Measurements from ENCODE around the gene ZCCHC4. TPM values are rescaled to one million over a fixed set of nuclear protein-coding genes. Genes with fewer than 3 reads are reported as not detected.

Gene ZCCHC4
- total RNA-seq, 2 donors from 2014 or later, result 8.1 to 14.1 TPM

GRCh38 chr4:25302626-25303025, 9.9 kb upstream of the ZCCHC4 start:
- Histone ChIP-seq H3K27ac (no peak overlapping the region), H3K27me3 (replicated peaks; ENCODE audit: insufficient read depth) (no peaks in the 10 kb centered on the region), H3K4me3 (no peak overlapping the region), H3K9me3 (no peaks in the 10 kb centered on the region), H3K36me3 (no peaks in the 10 kb centered on the region), H3K4me1 (ENCODE audit: control insufficient read depth in 1 of 2, low read depth in 2 of 2) (no peaks in the 10 kb centered on the region)
- DNase-seq (ENCODE audit: low spot score) (no peak), ATAC-seq (ENCODE audit: insufficient number of reproducible peaks, low FRiP score, low read depth) (no peak)
- TF ChIP-seq CTCF (IDR thresholded peaks at IDR 0.05), result no peak

- TF ChIP-seq CTCF (IDR thresholded peaks at IDR 0.05), result no peak
- Histone ChIP-seq H3K4me1 (ENCODE audit: control insufficient read depth in 1 of 2, low read depth in 2 of 2) (no peaks in the 10 kb centered on the region), H3K36me3 (no peaks in the 10 kb centered on the region), H3K9me3 (no peaks in the 10 kb centered on the region), H3K27ac (no peak overlapping the region), H3K4me3 (no peak overlapping the region), H3K27me3 (replicated peaks; ENCODE audit: insufficient read depth) (no peaks in the 10 kb centered on the region)
- ATAC-seq (ENCODE audit: insufficient number of reproducible peaks, low FRiP score, low read depth) (no peak), DNase-seq (ENCODE audit: low spot score) (no peak)
Measured at GRCh38 chr4:25303578-25303977, 9.0 kb upstream of the ZCCHC4 start.

GRCh38 chr4:25306518-25307057, 6.0 kb upstream of the ZCCHC4 start:
- Histone ChIP-seq H3K4me3 (no peak overlapping the region), H3K4me1 (ENCODE audit: control insufficient read depth in 1 of 2, low read depth in 2 of 2) (no peaks in the 10 kb centered on the region), H3K27me3 (replicated peaks; ENCODE audit: insufficient read depth) (no peaks in the 10 kb centered on the region), H3K27ac (no peak overlapping the region), H3K9me3 (no peaks in the 10 kb centered on the region), H3K36me3 (no peaks in the 10 kb centered on the region)
- DNase-seq (ENCODE audit: low spot score) (no peak), ATAC-seq (ENCODE audit: insufficient number of reproducible peaks, low FRiP score, low read depth) (no peak)
- TF ChIP-seq CTCF (IDR thresholded peaks at IDR 0.05), result no peak

- Histone ChIP-seq H3K27me3 (replicated peaks; ENCODE audit: insufficient read depth) (no peaks in the 10 kb centered on the region), H3K4me1 (ENCODE audit: control insufficient read depth in 1 of 2, low read depth in 2 of 2) (no peaks in the 10 kb centered on the region), H3K36me3 (no peaks in the 10 kb centered on the region), H3K4me3 (no peak overlapping the region), H3K27ac (no peak overlapping the region), H3K9me3 (no peaks in the 10 kb centered on the region)
- ATAC-seq (ENCODE audit: insufficient number of reproducible peaks, low FRiP score, low read depth) (no peak), DNase-seq (ENCODE audit: low spot score) (no peak)
- no peak for TF ChIP-seq CTCF (IDR thresholded peaks at IDR 0.05)
Measured at GRCh38 chr4:25307596-25307995, 5.0 kb upstream of the ZCCHC4 start.

GRCh38 chr4:25308306-25308705, 4.3 kb upstream of the ZCCHC4 start:
- no peak overlapping the region for H3K4me3 ChIP-seq
- H3K36me3 ChIP-seq, result no peaks in the 10 kb centered on the region
- DNase-seq (ENCODE audit: low spot score) (no peak), ATAC-seq (ENCODE audit: insufficient number of reproducible peaks, low FRiP score, low read depth) (no peak)
- H3K9me3 ChIP-seq, result no peaks in the 10 kb centered on the region
- no peak for TF ChIP-seq CTCF (IDR thresholded peaks at IDR 0.05)
- H3K4me1 ChIP-seq (ENCODE audit: control insufficient read depth in 1 of 2, low read depth in 2 of 2), result peaks cover under 1 to 4% of the 10 kb centered on the region in 2 donors
- no peak overlapping the region for H3K27ac ChIP-seq
- no peaks in the 10 kb centered on the region for H3K27me3 ChIP-seq (replicated peaks; ENCODE audit: insufficient read depth)
